ENCODE results near the gene GUK1. TPM values are rescaled to one million over a fixed set of nuclear protein-coding genes. Genes with fewer than 3 reads are reported as not detected.

GUK1 gene
- total RNA-seq, 1 experiment from 2014 or later, result 111 TPM

GRCh38 chr1:228136901-228137300 lies 3.2 kb upstream of the GUK1 start:
- CTCF ChIA-PET, result no interaction called here
- POLR2A ChIA-PET, result no interaction called here
- peaks cover 7% of the 10 kb centered on the region; the same call in 1 of the 2 replicates for H3K4me1 Mint-ChIP-seq

DNA sequence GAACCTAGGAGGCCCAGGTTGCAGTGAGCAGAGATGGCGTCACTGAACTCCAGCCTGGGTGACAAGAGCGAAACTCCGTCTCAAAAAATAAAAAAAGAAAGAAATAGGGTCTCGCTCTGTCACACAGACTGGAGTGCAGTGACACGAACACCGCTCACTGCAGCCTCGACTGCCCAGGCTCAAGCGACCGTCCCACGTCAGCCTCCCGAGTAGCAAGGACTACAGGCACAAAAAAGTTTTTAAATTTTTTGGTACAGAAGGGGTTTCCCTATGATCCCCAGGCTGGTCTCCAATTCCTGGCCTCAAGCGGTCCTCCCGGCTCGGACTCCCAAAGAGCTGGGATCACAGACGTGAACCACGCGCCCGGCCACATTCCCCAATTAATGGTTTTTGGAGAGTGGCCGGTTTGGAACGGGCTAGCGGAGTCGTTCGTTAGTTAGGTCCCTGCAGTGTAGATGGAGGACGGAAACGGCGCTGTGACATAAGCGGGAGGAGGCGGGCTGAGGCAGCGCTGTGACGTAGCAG lies 611 bp upstream of the GUK1 start:
- Mint-ChIP-seq H3K36me3 (no peaks in the 10 kb centered on the region), H3K4me1 (peaks cover 7% of the 10 kb centered on the region; the same call in 1 of the 2 replicates), H3K4me3 (peak overlapping the region; percentile 88), H3K27ac (peak overlapping the region; percentile 94), H3K27me3 (ENCODE audit: low read depth) (peaks cover 41% of the 10 kb centered on the region), H3K9me3 (no peaks in the 10 kb centered on the region)
- DNase-seq (ENCODE audit: low spot score), result no peak
- ChIA-PET POLR2A (no interaction called here), CTCF (interaction anchor here (2.5 to 2.7 kb wide), 2 partner anchors 9 to 26 kb away, joined by 13 to 14 read pairs; partner anchors contain the start of gene IBA57)
- no peak for ATAC-seq
- TF ChIP-seq EMX1 (CRISPR knock-in tag; IDR thresholded peaks at IDR 0.05) (no peak), JUN (CRISPR knock-in tag; IDR thresholded peaks at IDR 0.05) (no peak), ZNF423 (CRISPR knock-in tag; IDR thresholded peaks at IDR 0.05) (no peak), ZNF138 (CRISPR knock-in tag; conservative IDR thresholded peaks at IDR 0.05) (no peak), GTF2I (CRISPR knock-in tag; conservative IDR thresholded peaks at IDR 0.05) (peak; percentile 62; the same call in 1 of the 2 replicates), GRHL2 (CRISPR knock-in tag; IDR thresholded peaks at IDR 0.05; ENCODE audit: insufficient replicate concordance, severe bottlenecking) (no peak), E2F4 (CRISPR knock-in tag; IDR thresholded peaks at IDR 0.05; ENCODE audit: borderline replicate concordance, low read depth) (no peak), ZNF121 (CRISPR knock-in tag; IDR thresholded peaks at IDR 0.05) (0 out of 2 replicates have a peak, but pooled peaks have one; percentile 25), MLX (CRISPR knock-in tag; IDR thresholded peaks at IDR 0.05) (no peak), USF2 (CRISPR knock-in tag; IDR thresholded peaks at IDR 0.05) (no peak), RELA (CRISPR knock-in tag; IDR thresholded peaks at IDR 0.05; ENCODE audit: borderline replicate concordance) (no peak), SMAD3 (CRISPR knock-in tag; IDR thresholded peaks at IDR 0.05; ENCODE audit: borderline replicate concordance) (no peak), TEAD1 (CRISPR knock-in tag; IDR thresholded peaks at IDR 0.05) (0 out of 2 replicates have a peak, but pooled peaks have one; percentile 34), ATF1 (CRISPR knock-in tag; IDR thresholded peaks at IDR 0.05) (no peak)
- TF ChIP-seq, protein P1, sequence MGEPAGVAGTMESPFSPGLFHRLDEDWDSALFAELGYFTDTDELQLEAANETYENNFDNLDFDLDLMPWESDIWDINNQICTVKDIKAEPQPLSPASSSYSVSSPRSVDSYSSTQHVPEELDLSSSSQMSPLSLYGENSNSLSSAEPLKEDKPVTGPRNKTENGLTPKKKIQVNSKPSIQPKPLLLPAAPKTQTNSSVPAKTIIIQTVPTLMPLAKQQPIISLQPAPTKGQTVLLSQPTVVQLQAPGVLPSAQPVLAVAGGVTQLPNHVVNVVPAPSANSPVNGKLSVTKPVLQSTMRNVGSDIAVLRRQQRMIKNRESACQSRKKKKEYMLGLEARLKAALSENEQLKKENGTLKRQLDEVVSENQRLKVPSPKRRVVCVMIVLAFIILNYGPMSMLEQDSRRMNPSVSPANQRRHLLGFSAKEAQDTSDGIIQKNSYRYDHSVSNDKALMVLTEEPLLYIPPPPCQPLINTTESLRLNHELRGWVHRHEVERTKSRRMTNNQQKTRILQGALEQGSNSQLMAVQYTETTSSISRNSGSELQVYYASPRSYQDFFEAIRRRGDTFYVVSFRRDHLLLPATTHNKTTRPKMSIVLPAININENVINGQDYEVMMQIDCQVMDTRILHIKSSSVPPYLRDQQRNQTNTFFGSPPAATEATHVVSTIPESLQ (CRISPR knock-in tag; IDR thresholded peaks at IDR 0.05), result no peak
- TF ChIP-seq, protein P2, sequence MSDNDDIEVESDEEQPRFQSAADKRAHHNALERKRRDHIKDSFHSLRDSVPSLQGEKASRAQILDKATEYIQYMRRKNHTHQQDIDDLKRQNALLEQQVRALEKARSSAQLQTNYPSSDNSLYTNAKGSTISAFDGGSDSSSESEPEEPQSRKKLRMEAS (CRISPR knock-in tag; IDR thresholded peaks at IDR 0.05), result no peak
- TF ChIP-seq, protein P3, sequence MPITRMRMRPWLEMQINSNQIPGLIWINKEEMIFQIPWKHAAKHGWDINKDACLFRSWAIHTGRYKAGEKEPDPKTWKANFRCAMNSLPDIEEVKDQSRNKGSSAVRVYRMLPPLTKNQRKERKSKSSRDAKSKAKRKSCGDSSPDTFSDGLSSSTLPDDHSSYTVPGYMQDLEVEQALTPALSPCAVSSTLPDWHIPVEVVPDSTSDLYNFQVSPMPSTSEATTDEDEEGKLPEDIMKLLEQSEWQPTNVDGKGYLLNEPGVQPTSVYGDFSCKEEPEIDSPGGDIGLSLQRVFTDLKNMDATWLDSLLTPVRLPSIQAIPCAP (CRISPR knock-in tag; IDR thresholded peaks at IDR 0.05), result no peak
- TF ChIP-seq, protein P4, sequence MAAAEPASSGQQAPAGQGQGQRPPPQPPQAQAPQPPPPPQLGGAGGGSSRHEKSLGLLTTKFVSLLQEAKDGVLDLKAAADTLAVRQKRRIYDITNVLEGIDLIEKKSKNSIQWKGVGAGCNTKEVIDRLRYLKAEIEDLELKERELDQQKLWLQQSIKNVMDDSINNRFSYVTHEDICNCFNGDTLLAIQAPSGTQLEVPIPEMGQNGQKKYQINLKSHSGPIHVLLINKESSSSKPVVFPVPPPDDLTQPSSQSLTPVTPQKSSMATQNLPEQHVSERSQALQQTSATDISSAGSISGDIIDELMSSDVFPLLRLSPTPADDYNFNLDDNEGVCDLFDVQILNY (CRISPR knock-in tag; IDR thresholded peaks at IDR 0.05), result no peak
- TF ChIP-seq, protein P5, sequence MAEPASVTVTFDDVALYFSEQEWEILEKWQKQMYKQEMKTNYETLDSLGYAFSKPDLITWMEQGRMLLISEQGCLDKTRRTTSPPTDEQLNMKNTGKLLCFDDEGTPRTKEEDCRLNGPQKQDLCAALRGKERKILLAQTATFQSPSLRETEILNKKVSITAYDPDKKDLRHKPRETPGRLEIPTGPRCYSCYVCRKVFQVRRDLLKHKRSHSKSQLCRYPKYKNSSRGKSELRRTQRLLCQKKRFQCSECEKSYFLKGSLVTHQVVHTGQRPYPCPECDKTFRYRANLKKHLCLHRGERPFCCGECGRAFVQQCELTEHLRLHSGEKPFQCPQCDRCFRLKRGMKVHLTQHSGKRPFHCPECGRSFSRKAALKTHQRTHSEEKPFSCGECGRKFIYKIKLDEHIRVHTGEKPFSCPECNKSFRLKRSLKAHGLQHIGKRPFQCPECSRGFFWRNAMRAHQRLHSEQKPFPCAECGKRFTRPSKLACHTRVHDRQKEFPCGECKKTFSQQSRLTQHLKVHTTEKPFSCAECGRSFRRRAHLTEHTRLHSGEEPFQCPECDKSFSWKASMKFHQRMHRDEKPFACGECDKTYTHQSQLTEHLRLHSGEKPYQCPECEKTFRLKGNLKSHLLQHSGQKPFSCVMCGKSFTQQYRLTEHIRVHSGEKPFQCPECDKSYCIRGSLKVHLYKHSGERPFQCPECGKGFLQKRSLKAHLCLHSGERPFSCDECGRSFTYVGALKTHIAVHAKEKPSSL (CRISPR knock-in tag; conservative IDR thresholded peaks at IDR 0.05), result no peak

More at GRCh38 chr1:228136901-228137300, 3.2 kb upstream of the GUK1 start:
- Mint-ChIP-seq H3K9me3 (no peaks in the 10 kb centered on the region), H3K36me3 (no peaks in the 10 kb centered on the region), H3K4me3 (no peak overlapping the region), H3K27me3 (ENCODE audit: low read depth) (peaks cover 59% of the 10 kb centered on the region), H3K27ac (no peak overlapping the region)
- ATAC-seq, result no peak
- TF ChIP-seq GTF2I (CRISPR knock-in tag; conservative IDR thresholded peaks at IDR 0.05) (no peak), GABPB1 (CRISPR knock-in tag; IDR thresholded peaks at IDR 0.05) (peak; percentile 85)
- DNase-seq (ENCODE audit: low spot score), result no peak
